ENCODE measurements around the gene CPLANE1.

The CPLANE1 gene

DNA sequence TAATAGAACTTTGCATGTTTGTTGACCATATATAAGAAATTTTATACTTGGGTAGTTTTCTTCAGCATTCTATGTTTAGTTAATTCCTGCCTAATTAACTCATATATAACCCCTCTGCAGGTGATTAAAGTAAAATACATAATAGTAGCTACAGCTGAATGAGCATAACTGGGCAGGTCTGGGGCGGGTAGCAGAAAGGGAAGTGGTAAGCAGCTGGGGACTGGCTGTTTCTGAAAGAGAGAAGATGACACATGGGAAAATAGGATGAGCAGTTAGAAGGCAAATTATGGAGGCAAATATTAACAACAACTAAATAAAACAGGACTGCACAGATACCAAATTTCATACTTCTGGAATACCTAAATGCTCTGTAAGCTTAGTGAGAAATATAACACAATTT lies 128.1 kb downstream of the CPLANE1 start:
- no peak for TF ChIP-seq CTCF (IDR thresholded peaks at IDR 0.05; ENCODE audit: low read depth, low read length)
- no peak overlapping the region for H3K4me3 ChIP-seq (ENCODE audit: low read depth, low read length)

- TF ChIP-seq CTCF (IDR thresholded peaks at IDR 0.05; ENCODE audit: low read depth, low read length) = no peak
Observed at GRCh38 chr5:37120270-37120669, 128.9 kb downstream of the CPLANE1 start.

GRCh38 chr5:37116359-37116758 lies 132.8 kb downstream of the CPLANE1 start:
- H3K4me3 ChIP-seq (ENCODE audit: low read depth, low read length) = no peak overlapping the region
- TF ChIP-seq CTCF (IDR thresholded peaks at IDR 0.05; ENCODE audit: low read depth, low read length) = no peak

More at GRCh38 chr5:37120270-37120669, 128.9 kb downstream of the CPLANE1 start:
- no peak overlapping the region for H3K4me3 ChIP-seq (ENCODE audit: low read depth, low read length)

- no peak for TF ChIP-seq CTCF (IDR thresholded peaks at IDR 0.05; ENCODE audit: low read depth, low read length)
- no peak overlapping the region for H3K4me3 ChIP-seq (ENCODE audit: low read depth, low read length)
Observed at GRCh38 chr5:37112383-37112991, 136.7 kb downstream of the CPLANE1 start.

DNA sequence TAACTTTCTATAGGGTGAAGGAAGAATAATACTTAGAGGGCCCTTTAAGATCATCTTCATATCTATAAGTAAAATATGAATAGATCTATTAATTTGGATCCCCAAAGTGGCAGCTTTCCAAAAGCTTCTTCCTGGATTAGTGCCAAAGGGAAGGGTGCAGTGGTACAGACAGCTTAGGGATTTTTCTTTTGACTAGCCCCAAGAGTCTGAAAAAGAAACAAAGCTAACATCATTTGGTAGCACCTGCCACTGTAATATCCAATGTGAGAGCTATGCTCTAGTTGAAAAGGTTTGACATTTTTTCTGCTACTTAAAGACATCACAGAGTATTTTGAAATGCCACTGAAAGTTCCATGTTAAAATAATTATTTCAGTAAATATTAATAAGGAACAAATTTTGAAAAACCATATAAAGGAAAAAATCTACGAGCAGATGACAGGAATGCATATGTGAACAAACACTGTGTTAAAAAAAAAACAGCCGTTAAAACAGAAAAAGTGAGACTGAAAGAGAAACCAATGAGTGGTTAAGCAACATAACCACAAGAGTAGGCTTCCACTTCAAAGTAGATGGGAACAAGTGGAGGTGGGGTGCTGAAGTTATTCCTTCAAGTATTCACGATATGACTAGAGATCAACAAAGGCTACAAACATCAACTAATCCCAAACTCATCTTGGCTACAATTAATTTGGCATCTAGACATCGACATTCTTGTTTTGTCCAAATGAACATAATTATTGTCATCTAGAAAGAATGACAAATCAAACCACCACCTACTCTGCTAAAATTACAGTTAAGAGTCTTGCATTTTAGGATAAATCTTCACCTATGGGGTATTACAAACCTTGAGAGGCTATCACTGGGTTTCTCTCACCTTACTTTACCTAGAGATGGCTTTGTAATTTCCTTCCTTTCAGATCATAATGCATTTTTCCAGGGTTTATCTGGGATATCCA lies 137.5 kb downstream of the CPLANE1 start:
- H3K4me3 ChIP-seq (ENCODE audit: low read depth, low read length) = no peak overlapping the region
- no peak for TF ChIP-seq CTCF (IDR thresholded peaks at IDR 0.05; ENCODE audit: low read depth, low read length)

- TF ChIP-seq CTCF (IDR thresholded peaks at IDR 0.05; ENCODE audit: low read depth, low read length) = no peak
- no peak overlapping the region for H3K4me3 ChIP-seq (ENCODE audit: low read depth, low read length)
Observed at GRCh38 chr5:37110135-37110534, 139.0 kb downstream of the CPLANE1 start.

DNA sequence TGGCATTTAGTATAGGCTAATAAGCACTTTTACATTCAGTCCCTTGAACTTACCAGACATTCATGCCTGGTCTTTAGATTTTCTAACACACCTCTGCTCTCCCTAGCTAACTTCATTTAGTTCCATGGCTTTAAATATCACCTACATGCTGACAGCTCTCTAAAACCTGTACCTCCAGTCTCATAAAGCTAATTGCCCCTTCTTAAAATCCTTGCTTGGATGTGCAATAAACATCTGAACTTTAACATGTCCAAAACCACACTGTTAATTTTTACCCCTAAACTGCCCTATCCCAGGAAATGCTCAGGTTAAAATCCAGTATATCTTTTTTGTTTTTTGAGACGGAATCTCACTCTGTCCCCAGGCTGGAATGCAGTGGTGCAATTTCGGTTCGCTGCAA lies 139.8 kb downstream of the CPLANE1 start:
- H3K4me3 ChIP-seq (ENCODE audit: low read depth, low read length) = no peak overlapping the region
- no peak for TF ChIP-seq CTCF (IDR thresholded peaks at IDR 0.05; ENCODE audit: low read depth, low read length)

All from WI38 (cell line).